Uterus (tissue), 4 donors: Measurements from ENCODE around the gene CCL17. TPM values are rescaled to one million over a fixed set of nuclear protein-coding genes. Genes with fewer than 3 reads are reported as not detected.
"Not testable (repeated sequence)": the region's sequence is repeated elsewhere in the genome, so short reads cannot be mapped to it uniquely, and the experiment has no call there.

Experiments used
- DNase-seq, 2 donors: peaks; one replicate each; pipeline ENCODE4 v3.0.0-alpha.2; 2019 to 2020
- H3K27ac ChIP-seq, 2 donors: fragments of 200-600 bp; sonication (generic); 1 replicate in 1 of 2; 2 replicates in 1 of 2; pipeline ENCODE4 v1.5.1; 2016 to 2018
- H3K27me3 ChIP-seq, 2 donors: fragments of 200-600 bp; sonication (generic); one replicate each; pipeline ENCODE4 v1.5.1; 2018 to 2019; ENCODE audit warnings: control low read depth in 1 of 2
- H3K36me3 ChIP-seq, 2 donors: fragments of 200-600 bp; sonication (generic); one replicate each; pipeline ENCODE4 v1.5.1; 2019; ENCODE audit warnings: control low read depth in 1 of 2
- H3K4me1 ChIP-seq, 2 donors: fragments of 200-600 bp; sonication (generic); one replicate each; pipeline ENCODE4 v1.5.1; 2018 to 2019; ENCODE audit warnings: control low read depth in 1 of 2
- H3K4me3 ChIP-seq, 2 donors: fragments of 200-600 bp; sonication (generic); 1 replicate in 1 of 2; 2 replicates in 1 of 2; pipeline ENCODE4 v1.5.1; 2018 to 2019; ENCODE audit warnings: mild to moderate bottlenecking in 1 of 2
- H3K9me3 ChIP-seq, 2 donors: fragments of 200-600 bp; sonication (generic); one replicate each; pipeline ENCODE4 v1.5.1; 2019; ENCODE audit warnings: control low read depth in 1 of 2
- CTCF ChIP-seq, 4 experiments: fragments of 200-600 bp in 2 of 4; fragments of 450-650 bp in 2 of 4; sonication (generic) in 2 of 4; IDR thresholded peaks; one replicate each; pipeline ENCODE4 v1.5.1; 2016 to 2019; ENCODE audit warnings: antibody characterized with exemption in 4 of 4, mild to moderate bottlenecking in 2 of 4, moderate library complexity in 1 of 4
- POLR2A ChIP-seq, 2 donors: fragments of 450-650 bp; IDR thresholded peaks; one replicate each; pipeline ENCODE4 v1.6.1; 2016; ENCODE audit warnings: antibody characterized with exemption in 2 of 2, mild to moderate bottlenecking in 1 of 2, moderate library complexity in 1 of 2
- intact Hi-C: fragments of 100-400 bp; cut with DNase I; formaldehyde crosslinking; loops from one replicate; pipeline ENCODE4 v1.15.1; 2023; ENCODE audit warnings: low total_unique reads
- total RNA-seq, 4 donors: library from RNA; depleted of rRNA in 3 of 4; stranded (reverse); fragments of >200 nt in 3 of 4; gene quantifications; one replicate each; pipeline versions ENCODE4 v1.1.0 to v1.2.4, GENCODE V29; 2014 to 2023
- donor health status: DM: yes; HTN: yes; CAD: no.

CCL17 gene
- total RNA-seq, 4 donors from 2014 or later: not detected

GRCh38 chr16:57392694-57393093 lies 11.9 kb upstream of the CCL17 start:
- TF ChIP-seq POLR2A (IDR thresholded peaks at IDR 0.05) (no peak), CTCF (IDR thresholded peaks at IDR 0.05) (no peak)
- Histone ChIP-seq H3K9me3 (no peaks in the 10 kb centered on the region), H3K27ac (no peak overlapping the region), H3K36me3 (no peaks in the 10 kb centered on the region), H3K4me1 (no peaks in the 10 kb centered on the region), H3K27me3 (no peaks in the 10 kb centered on the region), H3K4me3 (no peak overlapping the region)
- intact Hi-C loops: no loop called here
- no peak for DNase-seq

DNA sequence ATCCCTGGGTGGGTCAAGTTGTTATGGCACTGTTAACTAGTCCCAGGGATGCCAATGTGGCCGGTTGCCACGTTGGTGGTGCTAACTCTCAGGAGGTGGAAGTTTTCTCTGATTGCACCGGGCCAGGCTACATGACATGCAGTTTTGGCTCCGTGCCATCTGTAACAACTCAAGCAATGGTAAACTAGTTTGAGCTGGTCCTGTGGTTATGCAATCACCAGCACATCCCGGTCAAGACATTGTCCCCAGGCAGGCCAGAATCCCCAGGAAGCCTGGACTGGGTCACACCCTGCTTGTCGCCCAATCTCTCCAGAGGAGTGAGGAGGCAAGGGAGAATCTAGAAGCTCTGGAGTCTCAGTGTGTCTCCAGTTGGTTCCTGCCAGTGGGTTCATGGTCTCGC lies 10.1 kb upstream of the CCL17 start:
- Histone ChIP-seq H3K27ac (no peak overlapping the region), H3K4me1 (no peaks in the 10 kb centered on the region), H3K4me3 (no peak overlapping the region), H3K36me3 (no peaks in the 10 kb centered on the region), H3K9me3 (no peaks in the 10 kb centered on the region), H3K27me3 (no peaks in the 10 kb centered on the region)
- TF ChIP-seq CTCF (IDR thresholded peaks at IDR 0.05): no peak
- TF ChIP-seq POLR2A (IDR thresholded peaks at IDR 0.05): no peak
- intact Hi-C loops: no loop called here
- no peak for DNase-seq

DNA sequence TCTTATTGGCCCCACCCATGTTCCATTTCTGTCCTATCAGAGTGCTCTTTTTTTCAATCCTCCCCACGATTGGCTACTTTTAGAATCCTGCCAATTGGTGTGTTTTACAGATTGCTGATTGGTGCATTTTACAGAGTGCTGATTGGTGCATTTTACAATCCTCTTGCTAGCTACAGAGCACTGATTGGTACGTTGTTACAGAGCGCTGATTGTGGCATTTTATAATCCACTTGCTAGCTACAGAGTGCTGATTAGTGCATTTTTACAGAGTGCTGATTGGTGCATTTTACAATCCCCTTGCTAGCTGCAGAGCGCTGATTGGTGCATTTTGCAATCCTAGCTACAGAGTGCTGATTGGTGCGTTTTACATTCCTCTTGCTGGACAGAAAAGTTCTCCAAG lies 9.5 kb upstream of the CCL17 start:
- Histone ChIP-seq H3K27me3 (no peaks in the 10 kb centered on the region), H3K4me3 (no peak overlapping the region), H3K9me3 (no peaks in the 10 kb centered on the region), H3K27ac (no peak overlapping the region), H3K4me1 (no peaks in the 10 kb centered on the region), H3K36me3 (no peaks in the 10 kb centered on the region)
- DNase-seq: no peak
- intact Hi-C loops: no loop called here
- TF ChIP-seq CTCF (IDR thresholded peaks at IDR 0.05) (no peak), POLR2A (IDR thresholded peaks at IDR 0.05) (no peak)

GRCh38 chr16:57396786-57397185 lies 7.8 kb upstream of the CCL17 start:
- H3K36me3 ChIP-seq: no peaks in the 10 kb centered on the region
- TF ChIP-seq POLR2A (IDR thresholded peaks at IDR 0.05): no peak
- no peak for TF ChIP-seq CTCF (IDR thresholded peaks at IDR 0.05)
- DNase-seq: no peak
- no peak overlapping the region for H3K27ac ChIP-seq
- no peaks in the 10 kb centered on the region for H3K27me3 ChIP-seq
- H3K9me3 ChIP-seq: no peaks in the 10 kb centered on the region
- no peaks in the 10 kb centered on the region for H3K4me1 ChIP-seq
- intact Hi-C loops: no loop called here
- no peak overlapping the region for H3K4me3 ChIP-seq

GRCh38 chr16:57397493-57397892 lies 7.1 kb upstream of the CCL17 start:
- intact Hi-C loops, H3K4me3 ChIP-seq, H3K4me1 ChIP-seq, H3K27ac ChIP-seq, DNase-seq, H3K27me3 ChIP-seq, H3K36me3 ChIP-seq, H3K9me3 ChIP-seq: not testable (repeated sequence)

DNA sequence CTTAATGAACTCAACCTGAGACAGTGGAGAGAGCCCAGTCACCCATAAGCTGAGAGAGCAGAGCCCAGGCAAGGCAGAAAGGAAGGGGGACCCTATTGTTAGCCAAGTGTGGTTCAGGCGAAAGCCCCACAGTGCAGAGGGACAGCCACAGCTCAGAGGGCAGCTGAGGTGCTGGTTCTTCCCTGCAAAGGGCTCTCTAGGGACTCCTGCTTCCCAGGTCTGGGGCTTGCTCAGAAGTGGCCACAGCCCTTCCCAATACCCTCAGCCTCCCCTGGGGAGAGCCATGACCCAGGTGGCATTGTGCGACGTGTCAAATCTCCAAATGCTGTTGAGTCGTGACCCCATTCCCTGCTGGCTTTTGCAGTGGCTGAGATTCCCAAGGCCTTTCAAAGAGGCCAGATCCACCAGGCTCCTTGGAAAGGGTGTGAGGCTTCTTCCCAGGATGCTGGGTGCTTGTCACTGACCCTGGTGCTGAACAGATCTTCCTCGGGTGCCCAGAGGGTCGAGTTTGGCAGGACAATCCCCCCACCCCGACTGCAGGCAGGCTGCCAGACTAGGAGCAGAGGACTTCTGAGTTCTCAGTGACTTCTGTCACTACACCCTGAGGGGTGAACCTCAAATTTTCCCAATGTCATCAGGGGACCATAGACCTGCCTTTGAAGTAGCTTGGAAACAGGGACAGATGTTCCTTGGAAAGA lies 2.5 kb upstream of the CCL17 start:
- H3K4me3 ChIP-seq: no peak overlapping the region
- no peaks in the 10 kb centered on the region for H3K4me1 ChIP-seq
- intact Hi-C loops: no loop called here
- no peaks in the 10 kb centered on the region for H3K27me3 ChIP-seq
- no peaks in the 10 kb centered on the region for H3K36me3 ChIP-seq
- TF ChIP-seq CTCF (IDR thresholded peaks at IDR 0.05): no peak
- no peak for TF ChIP-seq POLR2A (IDR thresholded peaks at IDR 0.05)
- H3K9me3 ChIP-seq: no peaks in the 10 kb centered on the region
- no peak for DNase-seq
- no peak overlapping the region for H3K27ac ChIP-seq
